ENCODE data around the gene PPFIA1.

The PPFIA1 gene

GRCh38 chr11:70430671-70431574 is 160.4 kb downstream of the PPFIA1 start:
- Histone ChIP-seq H3K9me3 (replicated peaks; ENCODE audit: insufficient read depth, low read length) (no peaks in the 10 kb centered on the region), H3K4me3 (ENCODE audit: low read length) (no peak overlapping the region), H3K4me2 (ENCODE audit: low read depth, low read length) (no peak overlapping the region), H2AFZ (ENCODE audit: low read length) (no peak overlapping the region), H3K4me1 (ENCODE audit: low read length) (no peaks in the 10 kb centered on the region), H3K9me2 (replicated peaks; ENCODE audit: insufficient read depth, low read length) (no peaks in the 10 kb centered on the region), H3K27ac (ENCODE audit: low read length) (no peak overlapping the region), H4K20me1 (ENCODE audit: insufficient read depth, low read length) (no peaks in the 10 kb centered on the region), H3F3A (ENCODE audit: insufficient read depth, low read length) (no peaks in the 10 kb centered on the region), H3K36me3 (replicated peaks; ENCODE audit: insufficient read depth, low read length) (no peaks in the 10 kb centered on the region), H3K79me2 (ENCODE audit: low read length) (no peaks in the 10 kb centered on the region), H3K27me3 (replicated peaks; ENCODE audit: insufficient read depth, low read length) (peaks cover 86% of the 10 kb centered on the region), H3K9ac (ENCODE audit: low read length) (no peak overlapping the region)
- DNase-seq: no peak
- TF ChIP-seq CTCF (IDR thresholded peaks at IDR 0.05; ENCODE audit: low read length) (no peak), EZH2 (optimal IDR thresholded peaks at IDR 0.05; ENCODE audit: low read depth, low read length) (no peak), EZH2phosphoT487 (IDR thresholded peaks at IDR 0.05; ENCODE audit: low read length) (no peak)

- H3K4me2 ChIP-seq (ENCODE audit: low read depth, low read length): no peak overlapping the region
- no peaks in the 10 kb centered on the region for H3K9me3 ChIP-seq (replicated peaks; ENCODE audit: insufficient read depth, low read length)
- H3K9me2 ChIP-seq (replicated peaks; ENCODE audit: insufficient read depth, low read length): no peaks in the 10 kb centered on the region
- DNase-seq: no peak
- H3F3A ChIP-seq (ENCODE audit: insufficient read depth, low read length): no peaks in the 10 kb centered on the region
- H3K9ac ChIP-seq (ENCODE audit: low read length): no peak overlapping the region
- no peaks in the 10 kb centered on the region for H4K20me1 ChIP-seq (ENCODE audit: insufficient read depth, low read length)
- peaks cover 90% of the 10 kb centered on the region for H3K27me3 ChIP-seq (replicated peaks; ENCODE audit: insufficient read depth, low read length)
- no peak overlapping the region for H3K4me3 ChIP-seq (ENCODE audit: low read length)
- H3K79me2 ChIP-seq (ENCODE audit: low read length): no peaks in the 10 kb centered on the region
- no peak overlapping the region for H3K27ac ChIP-seq (ENCODE audit: low read length)
- no peaks in the 10 kb centered on the region for H3K36me3 ChIP-seq (replicated peaks; ENCODE audit: insufficient read depth, low read length)
- no peak for TF ChIP-seq CTCF (IDR thresholded peaks at IDR 0.05; ENCODE audit: low read length)
- TF ChIP-seq EZH2phosphoT487 (IDR thresholded peaks at IDR 0.05; ENCODE audit: low read length): no peak
- TF ChIP-seq EZH2 (optimal IDR thresholded peaks at IDR 0.05; ENCODE audit: low read depth, low read length): no peak
- H3K4me1 ChIP-seq (ENCODE audit: low read length): no peaks in the 10 kb centered on the region
- no peak overlapping the region for H2AFZ ChIP-seq (ENCODE audit: low read length)
Measured at GRCh38 chr11:70431611-70432010, 161.1 kb downstream of the PPFIA1 start.

- no peaks in the 10 kb centered on the region for H3K9me2 ChIP-seq (replicated peaks; ENCODE audit: insufficient read depth, low read length)
- H3F3A ChIP-seq (ENCODE audit: insufficient read depth, low read length): no peaks in the 10 kb centered on the region
- H3K27me3 ChIP-seq (replicated peaks; ENCODE audit: insufficient read depth, low read length): peaks cover 90% of the 10 kb centered on the region
- no peaks in the 10 kb centered on the region for H3K79me2 ChIP-seq (ENCODE audit: low read length)
- H3K4me3 ChIP-seq (ENCODE audit: low read length): no peak overlapping the region
- no peaks in the 10 kb centered on the region for H3K9me3 ChIP-seq (replicated peaks; ENCODE audit: insufficient read depth, low read length)
- no peaks in the 10 kb centered on the region for H3K36me3 ChIP-seq (replicated peaks; ENCODE audit: insufficient read depth, low read length)
- H3K4me1 ChIP-seq (ENCODE audit: low read length): no peaks in the 10 kb centered on the region
- H3K9ac ChIP-seq (ENCODE audit: low read length): no peak overlapping the region
- no peak overlapping the region for H2AFZ ChIP-seq (ENCODE audit: low read length)
- H4K20me1 ChIP-seq (ENCODE audit: insufficient read depth, low read length): no peaks in the 10 kb centered on the region
- H3K27ac ChIP-seq (ENCODE audit: low read length): no peak overlapping the region
- no peak overlapping the region for H3K4me2 ChIP-seq (ENCODE audit: low read depth, low read length)
- DNase-seq: no peak
- no peak for TF ChIP-seq EZH2 (optimal IDR thresholded peaks at IDR 0.05; ENCODE audit: low read depth, low read length)
- TF ChIP-seq CTCF (IDR thresholded peaks at IDR 0.05; ENCODE audit: low read length): no peak
- TF ChIP-seq EZH2phosphoT487 (IDR thresholded peaks at IDR 0.05; ENCODE audit: low read length): no peak
Measured at GRCh38 chr11:70432065-70432464, 161.6 kb downstream of the PPFIA1 start.

Measured in MM.1S (cell line).